Measurements from ENCODE around the gene MEA1.

MEA1 gene

DNA sequence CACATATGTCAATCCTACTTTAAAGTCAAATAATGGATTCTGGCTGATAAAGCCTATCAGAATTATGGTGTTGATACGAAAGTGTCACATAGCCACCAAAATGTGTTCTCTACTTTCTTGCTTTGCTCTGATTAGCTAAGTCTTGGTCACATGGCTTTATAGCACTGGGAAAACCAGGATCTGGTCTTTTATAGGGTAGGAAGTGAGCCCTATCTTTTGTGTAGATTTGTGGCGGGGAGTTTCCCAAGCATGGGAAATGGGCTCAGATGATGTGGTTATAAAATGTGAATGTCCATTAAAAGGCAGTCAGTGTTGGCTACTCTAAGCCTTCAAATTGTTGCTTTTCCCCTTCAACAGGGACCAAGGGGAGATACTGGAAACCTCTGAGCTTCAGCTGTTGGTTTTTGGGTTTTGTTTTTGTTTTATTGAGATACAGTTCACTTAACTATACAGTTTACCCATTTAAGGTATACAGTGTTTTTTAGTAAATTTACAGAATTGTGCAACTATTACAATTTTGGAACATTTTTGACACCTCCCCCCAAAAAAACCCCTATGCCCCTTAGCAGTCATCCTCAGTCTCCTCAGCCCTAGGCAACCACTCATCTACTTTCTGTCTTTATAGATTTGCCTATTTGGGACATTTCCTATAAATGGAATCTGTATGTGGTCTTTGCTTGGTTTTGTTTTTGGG is 19.9 kb upstream of the MEA1 start:
- no peak overlapping the region for H3K27ac ChIP-seq (ENCODE audit: extremely low read depth, low read depth, low read length)
- no peaks in the 10 kb centered on the region for H3K9me3 ChIP-seq (ENCODE audit: control insufficient read depth, insufficient read depth, low read depth, low read length)
- no peaks in the 10 kb centered on the region for H3K4me1 ChIP-seq (ENCODE audit: control insufficient read depth, insufficient read depth, low read length)
- POLR2A ChIA-PET: interaction anchor here (0.7 to 5.0 kb wide), 8 partner anchors 9 to 110 kb away, joined by 3 to 22 read pairs (median 8); partner anchors contain the start of genes CNPY3, CUL7, KLC4 and KLHDC3
- H3K4me3 ChIP-seq (ENCODE audit: low read depth, low read length): no peak overlapping the region
- CTCF ChIA-PET: interaction anchor here (1.2 to 1.5 kb wide), 3 partner anchors 110 to 132 kb away, joined by 3 to 7 read pairs (median 4); no protein-coding TSS in a partner anchor
- peaks cover 56 to 78% of the 10 kb centered on the region in 2 experiments for H3K36me3 ChIP-seq (ENCODE audit: control insufficient read depth in 2 of 2, insufficient read depth in 1 of 2, low read length in 2 of 2)
- peak; percentile 89 for TF ChIP-seq ZNF664 (tag by site-specific recombination; IDR thresholded peaks at IDR 0.05)
- TF ChIP-seq ZNF324 (tag by site-specific recombination; IDR thresholded peaks at IDR 0.05): no peak
- TF ChIP-seq, protein P1, sequence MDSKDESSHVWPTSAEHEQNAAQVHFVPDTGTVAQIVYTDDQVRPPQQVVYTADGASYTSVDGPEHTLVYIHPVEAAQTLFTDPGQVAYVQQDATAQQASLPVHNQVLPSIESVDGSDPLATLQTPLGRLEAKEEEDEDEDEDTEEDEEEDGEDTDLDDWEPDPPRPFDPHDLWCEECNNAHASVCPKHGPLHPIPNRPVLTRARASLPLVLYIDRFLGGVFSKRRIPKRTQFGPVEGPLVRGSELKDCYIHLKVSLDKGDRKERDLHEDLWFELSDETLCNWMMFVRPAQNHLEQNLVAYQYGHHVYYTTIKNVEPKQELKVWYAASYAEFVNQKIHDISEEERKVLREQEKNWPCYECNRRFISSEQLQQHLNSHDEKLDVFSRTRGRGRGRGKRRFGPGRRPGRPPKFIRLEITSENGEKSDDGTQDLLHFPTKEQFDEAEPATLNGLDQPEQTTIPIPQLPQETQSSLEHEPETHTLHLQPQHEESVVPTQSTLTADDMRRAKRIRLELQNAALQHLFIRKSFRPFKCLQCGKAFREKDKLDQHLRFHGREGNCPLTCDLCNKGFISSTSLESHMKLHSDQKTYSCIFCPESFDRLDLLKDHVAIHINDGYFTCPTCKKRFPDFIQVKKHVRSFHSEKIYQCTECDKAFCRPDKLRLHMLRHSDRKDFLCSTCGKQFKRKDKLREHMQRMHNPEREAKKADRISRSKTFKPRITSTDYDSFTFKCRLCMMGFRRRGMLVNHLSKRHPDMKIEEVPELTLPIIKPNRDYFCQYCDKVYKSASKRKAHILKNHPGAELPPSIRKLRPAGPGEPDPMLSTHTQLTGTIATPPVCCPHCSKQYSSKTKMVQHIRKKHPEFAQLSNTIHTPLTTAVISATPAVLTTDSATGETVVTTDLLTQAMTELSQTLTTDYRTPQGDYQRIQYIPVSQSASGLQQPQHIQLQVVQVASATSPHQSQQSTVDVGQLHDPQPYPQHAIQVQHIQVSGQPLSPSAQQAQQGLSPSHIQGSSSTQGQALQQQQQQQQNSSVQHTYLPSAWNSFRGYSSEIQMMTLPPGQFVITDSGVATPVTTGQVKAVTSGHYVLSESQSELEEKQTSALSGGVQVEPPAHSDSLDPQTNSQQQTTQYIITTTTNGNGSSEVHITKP (tag by site-specific recombination; IDR thresholded peaks at IDR 0.05): no peak
- no peak for TF ChIP-seq ZNF549 (tag by site-specific recombination; IDR thresholded peaks at IDR 0.05)
- no peak for TF ChIP-seq ZNF350 (tag by site-specific recombination; IDR thresholded peaks at IDR 0.05)
- TF ChIP-seq, protein P2, sequence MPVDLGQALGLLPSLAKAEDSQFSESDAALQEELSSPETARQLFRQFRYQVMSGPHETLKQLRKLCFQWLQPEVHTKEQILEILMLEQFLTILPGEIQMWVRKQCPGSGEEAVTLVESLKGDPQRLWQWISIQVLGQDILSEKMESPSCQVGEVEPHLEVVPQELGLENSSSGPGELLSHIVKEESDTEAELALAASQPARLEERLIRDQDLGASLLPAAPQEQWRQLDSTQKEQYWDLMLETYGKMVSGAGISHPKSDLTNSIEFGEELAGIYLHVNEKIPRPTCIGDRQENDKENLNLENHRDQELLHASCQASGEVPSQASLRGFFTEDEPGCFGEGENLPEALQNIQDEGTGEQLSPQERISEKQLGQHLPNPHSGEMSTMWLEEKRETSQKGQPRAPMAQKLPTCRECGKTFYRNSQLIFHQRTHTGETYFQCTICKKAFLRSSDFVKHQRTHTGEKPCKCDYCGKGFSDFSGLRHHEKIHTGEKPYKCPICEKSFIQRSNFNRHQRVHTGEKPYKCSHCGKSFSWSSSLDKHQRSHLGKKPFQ (tag by site-specific recombination; IDR thresholded peaks at IDR 0.05): no peak

- no peaks in the 10 kb centered on the region for H3K4me1 ChIP-seq (ENCODE audit: control insufficient read depth, insufficient read depth, low read length)
- ChIA-PET CTCF (interaction anchor here (0.6 to 1.2 kb wide), 2 partner anchors 44 to 128 kb away, joined by 4 read pairs; partner anchors contain the start of gene PTK7), POLR2A (interaction anchor here (0.6 to 5.0 kb wide), 8 partner anchors 12 to 150 kb away, joined by 4 to 22 read pairs (median 8); partner anchors contain the start of genes CUL7, KLC4, KLHDC3 and MRPL2)
- H3K36me3 ChIP-seq (ENCODE audit: control insufficient read depth in 2 of 2, insufficient read depth in 1 of 2, low read length in 2 of 2): peaks cover 62 to 78% of the 10 kb centered on the region in 2 experiments
- TF ChIP-seq ZSCAN23 (tag by site-specific recombination; IDR thresholded peaks at IDR 0.05) (no peak), ZSCAN30 (tag by site-specific recombination; IDR thresholded peaks at IDR 0.05) (no peak), ZEB2 (tag by site-specific recombination; IDR thresholded peaks at IDR 0.05) (peak; percentile 62), ZNF23 (tag by site-specific recombination; IDR thresholded peaks at IDR 0.05; ENCODE audit: borderline replicate concordance) (no peak), ZNF148 (tag by site-specific recombination; IDR thresholded peaks at IDR 0.05; ENCODE audit: borderline replicate concordance) (no peak), EGR2 (tag by site-specific recombination; IDR thresholded peaks at IDR 0.05; ENCODE audit: low read depth) (no peak), ZNF37A (tag by site-specific recombination; IDR thresholded peaks at IDR 0.05) (no peak), ZNF558 (tag by site-specific recombination; IDR thresholded peaks at IDR 0.05) (no peak), ZNF555 (tag by site-specific recombination; conservative IDR thresholded peaks at IDR 0.05) (no peak)
- TF ChIP-seq, protein P3, sequence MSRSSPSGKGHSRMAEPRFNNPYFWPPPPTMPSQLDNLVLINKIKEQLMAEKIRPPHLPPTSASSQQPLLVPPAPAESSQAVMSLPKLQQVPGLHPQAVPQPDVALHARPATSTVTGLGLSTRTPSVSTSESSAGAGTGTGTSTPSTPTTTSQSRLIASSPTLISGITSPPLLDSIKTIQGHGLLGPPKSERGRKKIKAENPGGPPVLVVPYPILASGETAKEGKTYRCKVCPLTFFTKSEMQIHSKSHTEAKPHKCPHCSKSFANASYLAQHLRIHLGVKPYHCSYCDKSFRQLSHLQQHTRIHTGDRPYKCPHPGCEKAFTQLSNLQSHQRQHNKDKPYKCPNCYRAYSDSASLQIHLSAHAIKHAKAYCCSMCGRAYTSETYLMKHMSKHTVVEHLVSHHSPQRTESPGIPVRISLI (tag by site-specific recombination; IDR thresholded peaks at IDR 0.05): peak; percentile 57
- H3K27ac ChIP-seq (ENCODE audit: extremely low read depth, low read depth, low read length): no peak overlapping the region
- no peak overlapping the region for H3K4me3 ChIP-seq (ENCODE audit: low read depth, low read length)
- H3K9me3 ChIP-seq (ENCODE audit: control insufficient read depth, insufficient read depth, low read depth, low read length): no peaks in the 10 kb centered on the region
These were observed 18.6 kb upstream of the MEA1 start for GRCh38 chr6:43032326-43032725.
